Measurements from ENCODE around the gene GPC5.

The GPC5 gene

GRCh38 chr13:92658293-92658692 is 1259.9 kb downstream of the GPC5 start:
- H3K4me1 ChIP-seq (ENCODE audit: insufficient read depth, insufficient read length) = no peaks in the 10 kb centered on the region
- H3K9ac ChIP-seq (ENCODE audit: insufficient read length, low read depth) = no peak overlapping the region
- H3K27me3 ChIP-seq (ENCODE audit: insufficient read depth, insufficient read length) = no peaks in the 10 kb centered on the region
- DNase-seq (ENCODE audit: low read depth, low spot score) = no peak
- H3K9me3 ChIP-seq (ENCODE audit: insufficient read depth, low read length) = no peaks in the 10 kb centered on the region
- H3K4me3 ChIP-seq (ENCODE audit: insufficient read length, low read depth) = no peak overlapping the region
- no peak for TF ChIP-seq SUZ12 (IDR thresholded peaks at IDR 0.05; ENCODE audit: extremely low read depth, insufficient read depth, insufficient read length)
- TF ChIP-seq ZNF274 (IDR thresholded peaks at IDR 0.05; ENCODE audit: low read depth, low read length) = no peak
- TF ChIP-seq YY1 (IDR thresholded peaks at IDR 0.05; ENCODE audit: insufficient read depth, insufficient read length) = no peak
- no peaks in the 10 kb centered on the region for H3K36me3 ChIP-seq (ENCODE audit: insufficient read depth, insufficient read length, low read length)

GRCh38 chr13:92661406-92661805 is 1263.0 kb downstream of the GPC5 start:
- H3K4me1 ChIP-seq (ENCODE audit: insufficient read depth, insufficient read length) = no peaks in the 10 kb centered on the region
- TF ChIP-seq YY1 (IDR thresholded peaks at IDR 0.05; ENCODE audit: insufficient read depth, insufficient read length) = no peak
- no peak for TF ChIP-seq ZNF274 (IDR thresholded peaks at IDR 0.05; ENCODE audit: low read depth, low read length)
- no peak for TF ChIP-seq SUZ12 (IDR thresholded peaks at IDR 0.05; ENCODE audit: extremely low read depth, insufficient read depth, insufficient read length)
- no peak overlapping the region for H3K4me3 ChIP-seq (ENCODE audit: insufficient read length, low read depth)
- H3K27me3 ChIP-seq (ENCODE audit: insufficient read depth, insufficient read length) = no peaks in the 10 kb centered on the region
- no peaks in the 10 kb centered on the region for H3K9me3 ChIP-seq (ENCODE audit: insufficient read depth, low read length)
- H3K9ac ChIP-seq (ENCODE audit: insufficient read length, low read depth) = no peak overlapping the region
- no peak for DNase-seq (ENCODE audit: low read depth, low spot score)
- no peaks in the 10 kb centered on the region for H3K36me3 ChIP-seq (ENCODE audit: insufficient read depth, insufficient read length, low read length)

- Histone ChIP-seq H3K9me3 (ENCODE audit: insufficient read depth, low read length) (no peaks in the 10 kb centered on the region), H3K9ac (ENCODE audit: insufficient read length, low read depth) (no peak overlapping the region), H3K36me3 (ENCODE audit: insufficient read depth, insufficient read length, low read length) (no peaks in the 10 kb centered on the region), H3K4me1 (ENCODE audit: insufficient read depth, insufficient read length) (no peaks in the 10 kb centered on the region), H3K4me3 (ENCODE audit: insufficient read length, low read depth) (no peak overlapping the region), H3K27me3 (ENCODE audit: insufficient read depth, insufficient read length) (no peaks in the 10 kb centered on the region)
- DNase-seq (ENCODE audit: low read depth, low spot score) = no peak
- no peak for TF ChIP-seq ZNF274 (IDR thresholded peaks at IDR 0.05; ENCODE audit: low read depth, low read length)
Measured at GRCh38 chr13:92668157-92668556, 1269.7 kb downstream of the GPC5 start.

- H3K4me1 ChIP-seq (ENCODE audit: insufficient read depth, insufficient read length) = no peaks in the 10 kb centered on the region
- no peaks in the 10 kb centered on the region for H3K9me3 ChIP-seq (ENCODE audit: insufficient read depth, low read length)
- no peaks in the 10 kb centered on the region for H3K27me3 ChIP-seq (ENCODE audit: insufficient read depth, insufficient read length)
- TF ChIP-seq ZNF274 (IDR thresholded peaks at IDR 0.05; ENCODE audit: low read depth, low read length) (no peak), SUZ12 (IDR thresholded peaks at IDR 0.05; ENCODE audit: extremely low read depth, insufficient read depth, insufficient read length) (no peak), YY1 (IDR thresholded peaks at IDR 0.05; ENCODE audit: insufficient read depth, insufficient read length) (no peak)
- no peak overlapping the region for H3K9ac ChIP-seq (ENCODE audit: insufficient read length, low read depth)
- H3K4me3 ChIP-seq (ENCODE audit: insufficient read length, low read depth) = no peak overlapping the region
- no peaks in the 10 kb centered on the region for H3K36me3 ChIP-seq (ENCODE audit: insufficient read depth, insufficient read length, low read length)
- DNase-seq (ENCODE audit: low read depth, low spot score) = no peak
Measured at GRCh38 chr13:92670096-92670495, 1271.7 kb downstream of the GPC5 start.

- Histone ChIP-seq H3K4me3 (ENCODE audit: insufficient read length, low read depth) (no peak overlapping the region), H3K36me3 (ENCODE audit: insufficient read depth, insufficient read length, low read length) (no peaks in the 10 kb centered on the region), H3K9me3 (ENCODE audit: insufficient read depth, low read length) (no peaks in the 10 kb centered on the region), H3K27me3 (ENCODE audit: insufficient read depth, insufficient read length) (no peaks in the 10 kb centered on the region), H3K4me1 (ENCODE audit: insufficient read depth, insufficient read length) (no peaks in the 10 kb centered on the region), H3K9ac (ENCODE audit: insufficient read length, low read depth) (no peak overlapping the region)
- TF ChIP-seq YY1 (IDR thresholded peaks at IDR 0.05; ENCODE audit: insufficient read depth, insufficient read length) (no peak), SUZ12 (IDR thresholded peaks at IDR 0.05; ENCODE audit: extremely low read depth, insufficient read depth, insufficient read length) (no peak), ZNF274 (IDR thresholded peaks at IDR 0.05; ENCODE audit: low read depth, low read length) (no peak)
- no peak for DNase-seq (ENCODE audit: low read depth, low spot score)
Measured at GRCh38 chr13:92671821-92672220, 1273.4 kb downstream of the GPC5 start.

- H3K4me3 ChIP-seq (ENCODE audit: insufficient read length, low read depth) = no peak overlapping the region
- no peak for DNase-seq (ENCODE audit: low read depth, low spot score)
- no peaks in the 10 kb centered on the region for H3K36me3 ChIP-seq (ENCODE audit: insufficient read depth, insufficient read length, low read length)
- H3K9me3 ChIP-seq (ENCODE audit: insufficient read depth, low read length) = no peaks in the 10 kb centered on the region
- no peak overlapping the region for H3K9ac ChIP-seq (ENCODE audit: insufficient read length, low read depth)
- TF ChIP-seq ZNF274 (IDR thresholded peaks at IDR 0.05; ENCODE audit: low read depth, low read length) (no peak), YY1 (IDR thresholded peaks at IDR 0.05; ENCODE audit: insufficient read depth, insufficient read length) (no peak), SUZ12 (IDR thresholded peaks at IDR 0.05; ENCODE audit: extremely low read depth, insufficient read depth, insufficient read length) (no peak)
- no peaks in the 10 kb centered on the region for H3K27me3 ChIP-seq (ENCODE audit: insufficient read depth, insufficient read length)
- H3K4me1 ChIP-seq (ENCODE audit: insufficient read depth, insufficient read length) = no peaks in the 10 kb centered on the region
Measured at GRCh38 chr13:92676246-92676645, 1277.8 kb downstream of the GPC5 start.

GRCh38 chr13:92677571-92677970 is 1279.2 kb downstream of the GPC5 start:
- no peak overlapping the region for H3K4me3 ChIP-seq (ENCODE audit: insufficient read length, low read depth)
- H3K4me1 ChIP-seq (ENCODE audit: insufficient read depth, insufficient read length) = no peaks in the 10 kb centered on the region
- H3K9ac ChIP-seq (ENCODE audit: insufficient read length, low read depth) = no peak overlapping the region
- TF ChIP-seq ZNF274 (IDR thresholded peaks at IDR 0.05; ENCODE audit: low read depth, low read length) (no peak), SUZ12 (IDR thresholded peaks at IDR 0.05; ENCODE audit: extremely low read depth, insufficient read depth, insufficient read length) (no peak)
- no peak for DNase-seq (ENCODE audit: low read depth, low spot score)
- no peaks in the 10 kb centered on the region for H3K27me3 ChIP-seq (ENCODE audit: insufficient read depth, insufficient read length)
- no peaks in the 10 kb centered on the region for H3K9me3 ChIP-seq (ENCODE audit: insufficient read depth, low read length)
- H3K36me3 ChIP-seq (ENCODE audit: insufficient read depth, insufficient read length, low read length) = no peaks in the 10 kb centered on the region

- Histone ChIP-seq H3K4me1 (ENCODE audit: insufficient read depth, insufficient read length) (no peaks in the 10 kb centered on the region), H3K9me3 (ENCODE audit: insufficient read depth, low read length) (no peaks in the 10 kb centered on the region), H3K4me3 (ENCODE audit: insufficient read length, low read depth) (no peak overlapping the region), H3K27me3 (ENCODE audit: insufficient read depth, insufficient read length) (no peaks in the 10 kb centered on the region), H3K9ac (ENCODE audit: insufficient read length, low read depth) (no peak overlapping the region), H3K36me3 (ENCODE audit: insufficient read depth, insufficient read length, low read length) (no peaks in the 10 kb centered on the region)
- TF ChIP-seq YY1 (IDR thresholded peaks at IDR 0.05; ENCODE audit: insufficient read depth, insufficient read length) (no peak), ZNF274 (IDR thresholded peaks at IDR 0.05; ENCODE audit: low read depth, low read length) (no peak), SUZ12 (IDR thresholded peaks at IDR 0.05; ENCODE audit: extremely low read depth, insufficient read depth, insufficient read length) (no peak)
- DNase-seq (ENCODE audit: low read depth, low spot score) = no peak
Measured at GRCh38 chr13:92679602-92680001, 1281.2 kb downstream of the GPC5 start.
